HL-60 (cell line): ENCODE data around the gene PRKAA2.

Experiments used
- CTCF ChIP-seq: IDR thresholded peaks from one replicate; pipeline ENCODE4 v1.5.1; 2011; ENCODE audit warnings: low read length, control low read depth, inconsistent platforms; ENCODE audit not compliant: insufficient read depth
- POLR2AphosphoS5 ChIP-seq: IDR thresholded peaks from 2 replicates; pipeline ENCODE4 v1.6.1; 2012; ENCODE audit warnings: low read depth
- SPI1 ChIP-seq: IDR thresholded peaks from 2 replicates; pipeline ENCODE4 v1.6.1; 2012; ENCODE audit warnings: low read depth, mild to moderate bottlenecking, borderline replicate concordance

- TF ChIP-seq CTCF: no peak
- no peak for TF ChIP-seq POLR2AphosphoS5
- no peak for TF ChIP-seq SPI1
Observed at GRCh38 chr1:56758794-56759193, 113.7 kb downstream of the PRKAA2 start.
